ENCODE data around the gene EGFL7.

Gene EGFL7

GRCh38 chr9:136623842-136624183 is 38.9 kb upstream of the EGFL7 start:
- H3K4me3 ChIP-seq (replicated peaks; ENCODE audit: low read depth, low read length): no peak overlapping the region
- no peaks in the 10 kb centered on the region for H3K36me3 ChIP-seq (ENCODE audit: control insufficient read depth, insufficient read depth, low read length)
- DNase-seq (ENCODE audit: extremely low read depth, insufficient read length): no peak
- TF ChIP-seq, protein P1, sequence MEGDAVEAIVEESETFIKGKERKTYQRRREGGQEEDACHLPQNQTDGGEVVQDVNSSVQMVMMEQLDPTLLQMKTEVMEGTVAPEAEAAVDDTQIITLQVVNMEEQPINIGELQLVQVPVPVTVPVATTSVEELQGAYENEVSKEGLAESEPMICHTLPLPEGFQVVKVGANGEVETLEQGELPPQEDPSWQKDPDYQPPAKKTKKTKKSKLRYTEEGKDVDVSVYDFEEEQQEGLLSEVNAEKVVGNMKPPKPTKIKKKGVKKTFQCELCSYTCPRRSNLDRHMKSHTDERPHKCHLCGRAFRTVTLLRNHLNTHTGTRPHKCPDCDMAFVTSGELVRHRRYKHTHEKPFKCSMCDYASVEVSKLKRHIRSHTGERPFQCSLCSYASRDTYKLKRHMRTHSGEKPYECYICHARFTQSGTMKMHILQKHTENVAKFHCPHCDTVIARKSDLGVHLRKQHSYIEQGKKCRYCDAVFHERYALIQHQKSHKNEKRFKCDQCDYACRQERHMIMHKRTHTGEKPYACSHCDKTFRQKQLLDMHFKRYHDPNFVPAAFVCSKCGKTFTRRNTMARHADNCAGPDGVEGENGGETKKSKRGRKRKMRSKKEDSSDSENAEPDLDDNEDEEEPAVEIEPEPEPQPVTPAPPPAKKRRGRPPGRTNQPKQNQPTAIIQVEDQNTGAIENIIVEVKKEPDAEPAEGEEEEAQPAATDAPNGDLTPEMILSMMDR (IDR thresholded peaks at IDR 0.05; ENCODE audit: insufficient read depth, low read length, poor library complexity, severe bottlenecking): no peak
- no peaks in the 10 kb centered on the region for H3K27me3 ChIP-seq (replicated peaks; ENCODE audit: control insufficient read depth, insufficient read depth, low read length)

DNA sequence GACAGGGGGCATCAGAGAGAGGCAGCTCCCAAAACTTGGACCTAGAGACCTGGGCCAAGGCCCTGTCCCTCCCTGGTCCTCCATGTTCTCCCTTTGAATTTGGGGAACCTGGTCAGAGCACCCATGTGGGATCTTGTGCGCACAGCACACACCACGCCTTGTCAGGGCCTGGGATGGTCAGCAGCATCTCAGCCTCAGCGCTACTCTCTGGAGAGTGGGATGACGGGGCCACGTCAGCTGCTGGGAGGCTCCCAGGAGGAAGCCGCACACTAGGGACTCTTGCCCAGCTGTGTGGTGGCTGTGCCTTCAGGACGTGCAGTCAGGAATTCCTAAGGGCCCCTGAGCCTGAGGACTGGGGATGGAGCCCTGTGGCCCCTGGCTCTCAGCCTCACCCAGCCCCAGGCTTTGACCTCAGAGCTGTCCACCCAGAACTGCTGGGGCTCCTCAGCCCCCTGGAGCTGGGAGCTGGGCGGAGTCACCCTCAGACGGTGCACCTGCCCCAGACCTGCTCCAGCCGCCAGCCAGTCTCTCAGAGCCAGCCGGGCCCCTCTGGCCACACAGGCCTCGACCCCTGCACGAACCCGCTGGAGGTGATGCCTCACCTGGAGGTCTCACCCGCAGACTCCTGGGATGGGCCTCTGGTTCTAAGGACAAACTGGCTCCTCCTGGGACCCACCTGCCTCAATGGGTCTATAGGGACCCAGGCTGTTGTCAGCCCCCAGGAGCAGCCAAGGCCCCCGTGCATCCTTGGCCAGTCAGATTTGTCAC is 38.3 kb upstream of the EGFL7 start:
- TF ChIP-seq, protein P1 (IDR thresholded peaks at IDR 0.05; ENCODE audit: insufficient read depth, low read length, poor library complexity, severe bottlenecking): no peak
- Histone ChIP-seq H3K27me3 (replicated peaks; ENCODE audit: control insufficient read depth, insufficient read depth, low read length) (no peaks in the 10 kb centered on the region), H3K4me3 (replicated peaks; ENCODE audit: low read depth, low read length) (no peak overlapping the region), H3K36me3 (ENCODE audit: control insufficient read depth, insufficient read depth, low read length) (no peaks in the 10 kb centered on the region)
- no peak for DNase-seq (ENCODE audit: extremely low read depth, insufficient read length)

DNA sequence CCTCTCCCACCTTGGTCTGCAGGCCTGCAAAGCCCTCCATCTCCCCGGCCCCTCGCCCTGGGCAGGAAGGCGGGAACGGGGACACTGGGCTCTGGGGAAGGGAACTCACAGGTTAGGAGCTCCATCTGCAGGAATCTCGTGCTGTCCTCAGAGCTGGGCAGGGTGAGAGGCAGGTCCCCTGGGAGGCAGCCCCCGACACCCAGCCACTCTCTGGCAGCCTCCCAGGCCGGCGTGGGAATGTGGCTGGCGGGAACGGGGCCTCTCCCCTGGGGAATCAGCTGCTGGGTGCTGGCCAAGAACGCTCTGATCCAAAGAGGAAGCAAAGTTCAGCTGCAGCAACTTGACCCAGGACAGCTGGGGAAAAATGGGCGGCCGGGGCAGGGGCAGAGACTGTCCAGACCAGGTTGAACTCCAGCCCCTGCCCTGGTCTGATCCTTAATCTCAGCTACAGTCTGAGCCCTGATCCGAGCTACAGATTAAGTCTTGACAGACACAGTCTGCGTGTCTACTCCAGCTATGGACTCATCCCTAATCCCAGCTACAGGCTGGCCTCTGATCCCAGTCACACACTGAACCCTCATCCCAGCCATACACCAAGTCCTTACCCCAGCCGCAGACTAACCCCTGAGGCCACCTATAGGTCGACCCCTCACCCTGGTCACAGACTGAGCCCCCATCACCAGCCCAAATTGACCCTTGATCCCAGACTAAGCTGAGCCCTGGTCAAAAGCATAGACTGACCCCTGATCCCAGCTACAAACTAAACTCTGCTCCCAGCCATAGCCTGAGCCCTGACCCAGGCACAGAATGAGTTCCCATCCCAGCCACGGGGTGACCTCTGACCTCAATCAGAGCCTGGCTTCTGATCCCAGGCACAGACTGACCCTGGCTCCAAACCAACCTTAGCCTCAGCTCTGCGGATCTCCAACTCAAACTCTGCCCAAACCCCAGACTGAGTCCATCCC is 37.3 kb upstream of the EGFL7 start:
- H3K4me3 ChIP-seq (replicated peaks; ENCODE audit: low read depth, low read length): no peak overlapping the region
- no peak for DNase-seq (ENCODE audit: extremely low read depth, insufficient read length)
- TF ChIP-seq, protein P1 (IDR thresholded peaks at IDR 0.05; ENCODE audit: insufficient read depth, low read length, poor library complexity, severe bottlenecking): peak; percentile 31
- H3K36me3 ChIP-seq (ENCODE audit: control insufficient read depth, insufficient read depth, low read length): no peaks in the 10 kb centered on the region
- H3K27me3 ChIP-seq (replicated peaks; ENCODE audit: control insufficient read depth, insufficient read depth, low read length): no peaks in the 10 kb centered on the region

- TF ChIP-seq, protein P1 (IDR thresholded peaks at IDR 0.05; ENCODE audit: insufficient read depth, low read length, poor library complexity, severe bottlenecking): no peak
- no peaks in the 10 kb centered on the region for H3K36me3 ChIP-seq (ENCODE audit: control insufficient read depth, insufficient read depth, low read length)
- DNase-seq (ENCODE audit: extremely low read depth, insufficient read length): no peak
- H3K27me3 ChIP-seq (replicated peaks; ENCODE audit: control insufficient read depth, insufficient read depth, low read length): no peaks in the 10 kb centered on the region
- H3K4me3 ChIP-seq (replicated peaks; ENCODE audit: low read depth, low read length): no peak overlapping the region
These were observed 36.5 kb upstream of the EGFL7 start for GRCh38 chr9:136626066-136626725.

- no peaks in the 10 kb centered on the region for H3K36me3 ChIP-seq (ENCODE audit: control insufficient read depth, insufficient read depth, low read length)
- H3K4me3 ChIP-seq (replicated peaks; ENCODE audit: low read depth, low read length): no peak overlapping the region
- no peak for DNase-seq (ENCODE audit: extremely low read depth, insufficient read length)
- TF ChIP-seq, protein P1 (IDR thresholded peaks at IDR 0.05; ENCODE audit: insufficient read depth, low read length, poor library complexity, severe bottlenecking): peak; percentile 1
- H3K27me3 ChIP-seq (replicated peaks; ENCODE audit: control insufficient read depth, insufficient read depth, low read length): no peaks in the 10 kb centered on the region
These were observed 35.7 kb upstream of the EGFL7 start for GRCh38 chr9:136626740-136627642.
